ENCODE data around the gene IGF2. TPM values are rescaled to one million over a fixed set of nuclear protein-coding genes. Genes with fewer than 3 reads are reported as not detected.
"Not testable (repeated sequence)": the region's sequence is repeated elsewhere in the genome, so short reads cannot be mapped to it uniquely, and the experiment has no call there.

Gene IGF2
- total RNA-seq, 1 donor from 2014 or later, result 711 TPM

- no peak overlapping the region for H3K9ac ChIP-seq (ENCODE audit: low read depth in 1 of 3, low read length in 3 of 3)
- H3K27ac ChIP-seq (ENCODE audit: low read depth, low read length), result no peak overlapping the region
- peaks cover 10 to 35% (median 19%) of the 10 kb centered on the region in 3 donors for H3K27me3 ChIP-seq (ENCODE audit: control insufficient read depth in 3 of 3, insufficient read depth in 3 of 3, low read length in 3 of 3)
- peaks cover 0 to 2% (median 0%) of the 10 kb centered on the region in 3 donors for H3K4me1 ChIP-seq (ENCODE audit: control insufficient read depth in 3 of 3, insufficient read depth in 3 of 3, low read length in 3 of 3)
- no peak overlapping the region for H3K4me3 ChIP-seq (ENCODE audit: low read length in 3 of 3)
- peaks cover under 1 to 4% (median 3%) of the 10 kb centered on the region in 3 donors for H3K36me3 ChIP-seq (ENCODE audit: control insufficient read depth in 3 of 3, insufficient read depth in 3 of 3, low read length in 3 of 3)
- H3K9me3 ChIP-seq (ENCODE audit: control insufficient read depth in 3 of 3, low read length in 3 of 3), result no peaks in the 10 kb centered on the region
Measured at GRCh38 chr11:2126520-2127085, 12.6 kb downstream of the IGF2 start.

- H3K27me3 ChIP-seq (ENCODE audit: control insufficient read depth in 3 of 3, insufficient read depth in 3 of 3, low read length in 3 of 3), result peaks cover 12 to 44% (median 29%) of the 10 kb centered on the region in 3 donors
- H3K9me3 ChIP-seq (ENCODE audit: control insufficient read depth in 3 of 3, low read length in 3 of 3); H3K27ac ChIP-seq (ENCODE audit: low read depth, low read length); H3K4me3 ChIP-seq (ENCODE audit: low read length in 3 of 3); H3K9ac ChIP-seq (ENCODE audit: low read depth in 1 of 3, low read length in 3 of 3); H3K4me1 ChIP-seq (ENCODE audit: control insufficient read depth in 3 of 3, insufficient read depth in 3 of 3, low read length in 3 of 3); H3K36me3 ChIP-seq (ENCODE audit: control insufficient read depth in 3 of 3, insufficient read depth in 3 of 3, low read length in 3 of 3): not testable (repeated sequence)
Measured at GRCh38 chr11:2124736-2125484, 14.3 kb downstream of the IGF2 start.

DNA sequence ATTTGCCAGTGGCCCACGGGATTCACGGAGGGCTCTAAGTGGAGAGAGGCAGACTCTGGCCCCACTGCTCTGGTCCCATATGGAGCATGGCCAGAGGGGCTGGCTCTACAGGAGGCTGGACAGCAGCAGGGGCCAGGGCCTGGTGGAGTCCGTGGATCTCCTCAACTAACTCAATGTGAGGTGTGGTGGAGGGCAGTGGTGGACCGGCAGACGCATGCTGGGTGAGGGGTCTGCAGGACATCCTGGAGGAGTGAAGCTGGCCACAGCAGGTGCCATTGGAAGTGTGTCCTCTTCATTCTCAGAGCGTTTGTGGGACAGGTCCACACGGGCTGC is 15.6 kb downstream of the IGF2 start:
- Histone ChIP-seq H3K9ac (ENCODE audit: low read depth in 1 of 3, low read length in 3 of 3) (no peak overlapping the region), H3K4me1 (ENCODE audit: control insufficient read depth in 3 of 3, insufficient read depth in 3 of 3, low read length in 3 of 3) (no peaks in the 10 kb centered on the region), H3K27me3 (ENCODE audit: control insufficient read depth in 3 of 3, insufficient read depth in 3 of 3, low read length in 3 of 3) (peaks cover 12 to 36% (median 33%) of the 10 kb centered on the region in 3 donors), H3K4me3 (ENCODE audit: low read length in 3 of 3) (no peak overlapping the region), H3K9me3 (ENCODE audit: control insufficient read depth in 3 of 3, low read length in 3 of 3) (no peaks in the 10 kb centered on the region), H3K36me3 (ENCODE audit: control insufficient read depth in 3 of 3, insufficient read depth in 3 of 3, low read length in 3 of 3) (no peaks in the 10 kb centered on the region), H3K27ac (ENCODE audit: low read depth, low read length) (no peak overlapping the region)

DNA sequence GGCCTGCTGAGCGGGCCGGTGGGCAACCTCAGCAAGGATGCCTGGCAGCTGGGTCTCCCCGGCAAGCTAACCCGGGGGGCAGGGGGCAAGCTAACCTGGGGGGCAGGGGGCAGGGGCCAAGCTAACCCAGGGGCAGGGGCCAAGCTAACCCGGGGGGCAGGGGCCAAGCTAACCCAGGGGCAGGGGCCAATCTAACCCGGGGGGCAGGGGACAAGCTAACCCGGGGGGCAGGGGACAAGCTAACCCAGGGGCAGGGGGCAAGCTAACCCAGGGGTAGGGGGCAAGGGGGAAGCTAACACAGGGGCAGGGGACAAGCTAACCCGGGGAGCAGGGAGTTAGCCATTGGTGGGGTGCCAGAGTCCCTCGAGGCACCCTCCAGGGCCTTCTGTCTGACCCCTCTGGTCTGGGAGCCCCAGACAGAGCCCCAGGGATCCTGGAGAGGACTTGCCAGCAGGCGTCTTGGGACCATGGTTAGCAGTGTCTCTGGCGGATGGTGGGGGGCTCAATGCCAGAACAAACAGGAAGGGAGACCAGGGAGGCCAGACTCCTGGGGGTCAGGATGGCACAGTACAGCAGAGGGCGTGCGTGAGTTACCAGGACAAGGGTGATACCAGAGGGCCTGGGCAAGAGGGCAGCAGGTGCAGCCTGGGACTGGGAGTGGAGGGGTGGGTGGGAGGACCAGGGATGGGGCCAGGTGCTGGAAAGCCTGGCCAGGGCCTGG is 16.1 kb downstream of the IGF2 start:
- peaks cover 12 to 36% (median 33%) of the 10 kb centered on the region in 3 donors for H3K27me3 ChIP-seq (ENCODE audit: control insufficient read depth in 3 of 3, insufficient read depth in 3 of 3, low read length in 3 of 3)

GRCh38 chr11:2122222-2122906 is 16.8 kb downstream of the IGF2 start:
- H3K9me3 ChIP-seq (ENCODE audit: control insufficient read depth in 3 of 3, low read length in 3 of 3), result no peaks in the 10 kb centered on the region
- H3K27me3 ChIP-seq (ENCODE audit: control insufficient read depth in 3 of 3, insufficient read depth in 3 of 3, low read length in 3 of 3), result peaks cover 12 to 36% (median 33%) of the 10 kb centered on the region in 3 donors
- no peak overlapping the region for H3K4me3 ChIP-seq (ENCODE audit: low read length in 3 of 3)
- H3K27ac ChIP-seq (ENCODE audit: low read depth, low read length), result no peak overlapping the region
- H3K9ac ChIP-seq (ENCODE audit: low read depth in 1 of 3, low read length in 3 of 3), result no peak overlapping the region
- H3K4me1 ChIP-seq (ENCODE audit: control insufficient read depth in 3 of 3, insufficient read depth in 3 of 3, low read length in 3 of 3), result no peaks in the 10 kb centered on the region
- H3K36me3 ChIP-seq (ENCODE audit: control insufficient read depth in 3 of 3, insufficient read depth in 3 of 3, low read length in 3 of 3), result no peaks in the 10 kb centered on the region

More for the DNA sequence above, 16.1 kb downstream of the IGF2 start:
- H3K4me3 ChIP-seq (ENCODE audit: low read length in 3 of 3), result no peak overlapping the region
- no peak overlapping the region for H3K27ac ChIP-seq (ENCODE audit: low read depth, low read length)
- H3K9ac ChIP-seq (ENCODE audit: low read depth in 1 of 3, low read length in 3 of 3), result no peak overlapping the region
- no peaks in the 10 kb centered on the region for H3K36me3 ChIP-seq (ENCODE audit: control insufficient read depth in 3 of 3, insufficient read depth in 3 of 3, low read length in 3 of 3)
- no peaks in the 10 kb centered on the region for H3K4me1 ChIP-seq (ENCODE audit: control insufficient read depth in 3 of 3, insufficient read depth in 3 of 3, low read length in 3 of 3)
- no peaks in the 10 kb centered on the region for H3K9me3 ChIP-seq (ENCODE audit: control insufficient read depth in 3 of 3, low read length in 3 of 3)

- Histone ChIP-seq H3K9ac (ENCODE audit: low read depth in 1 of 3, low read length in 3 of 3) (no peak overlapping the region), H3K27ac (ENCODE audit: low read depth, low read length) (no peak overlapping the region), H3K36me3 (ENCODE audit: control insufficient read depth in 3 of 3, insufficient read depth in 3 of 3, low read length in 3 of 3) (no peaks in the 10 kb centered on the region), H3K27me3 (ENCODE audit: control insufficient read depth in 3 of 3, insufficient read depth in 3 of 3, low read length in 3 of 3) (peaks cover 12 to 36% (median 33%) of the 10 kb centered on the region in 3 donors), H3K4me3 (ENCODE audit: low read length in 3 of 3) (no peak overlapping the region), H3K4me1 (ENCODE audit: control insufficient read depth in 3 of 3, insufficient read depth in 3 of 3, low read length in 3 of 3) (no peaks in the 10 kb centered on the region), H3K9me3 (ENCODE audit: control insufficient read depth in 3 of 3, low read length in 3 of 3) (peaks cover 0 to 2% (median 0%) of the 10 kb centered on the region in 3 donors)
Measured at GRCh38 chr11:2121227-2122130, 17.7 kb downstream of the IGF2 start.

GRCh38 chr11:2120359-2121100 is 18.7 kb downstream of the IGF2 start:
- H3K9me3 ChIP-seq (ENCODE audit: control insufficient read depth in 3 of 3, low read length in 3 of 3), result peaks cover 0 to 5% (median 0%) of the 10 kb centered on the region in 3 donors
- no peaks in the 10 kb centered on the region for H3K4me1 ChIP-seq (ENCODE audit: control insufficient read depth in 3 of 3, insufficient read depth in 3 of 3, low read length in 3 of 3)
- H3K36me3 ChIP-seq (ENCODE audit: control insufficient read depth in 3 of 3, insufficient read depth in 3 of 3, low read length in 3 of 3), result no peaks in the 10 kb centered on the region
- H3K27ac ChIP-seq (ENCODE audit: low read depth, low read length), result no peak overlapping the region
- peaks cover 12 to 36% (median 33%) of the 10 kb centered on the region in 3 donors for H3K27me3 ChIP-seq (ENCODE audit: control insufficient read depth in 3 of 3, insufficient read depth in 3 of 3, low read length in 3 of 3)
- H3K9ac ChIP-seq (ENCODE audit: low read depth in 1 of 3, low read length in 3 of 3), result no peak overlapping the region
- H3K4me3 ChIP-seq (ENCODE audit: low read length in 3 of 3), result no peak overlapping the region

DNA sequence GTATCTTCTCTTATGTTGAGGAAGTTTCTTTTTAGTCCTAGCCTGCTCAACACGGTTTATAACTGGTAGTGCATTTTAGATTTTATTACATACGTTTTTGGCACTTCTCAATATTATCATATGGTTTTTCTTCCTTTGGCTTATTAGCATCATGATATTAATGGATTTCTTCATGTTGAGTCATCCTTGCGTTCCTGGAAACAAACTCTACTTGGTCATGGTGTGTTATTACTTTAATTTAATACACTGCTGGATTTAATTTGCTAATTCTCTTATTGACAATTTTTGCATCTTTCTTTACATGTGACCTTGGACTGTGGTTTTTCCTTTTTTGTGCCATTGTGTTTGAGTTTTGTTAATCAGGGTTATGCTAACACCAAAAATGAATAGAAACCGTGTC is 20.5 kb downstream of the IGF2 start:
- peaks cover 8 to 32% (median 28%) of the 10 kb centered on the region in 3 donors for H3K27me3 ChIP-seq (ENCODE audit: control insufficient read depth in 3 of 3, insufficient read depth in 3 of 3, low read length in 3 of 3)
- no peak overlapping the region for H3K27ac ChIP-seq (ENCODE audit: low read depth, low read length)
- no peak overlapping the region for H3K4me3 ChIP-seq (ENCODE audit: low read length in 3 of 3)
- H3K9me3 ChIP-seq (ENCODE audit: control insufficient read depth in 3 of 3, low read length in 3 of 3), result peaks cover 0 to 5% (median 0%) of the 10 kb centered on the region in 3 donors
- no peak overlapping the region for H3K9ac ChIP-seq (ENCODE audit: low read depth in 1 of 3, low read length in 3 of 3)
- no peaks in the 10 kb centered on the region for H3K36me3 ChIP-seq (ENCODE audit: control insufficient read depth in 3 of 3, insufficient read depth in 3 of 3, low read length in 3 of 3)
- H3K4me1 ChIP-seq (ENCODE audit: control insufficient read depth in 3 of 3, insufficient read depth in 3 of 3, low read length in 3 of 3), result no peaks in the 10 kb centered on the region
